GM23338 (cell line): ENCODE data around the gene SNX7.

Experiments
- EZH2 ChIP-seq: fragments of 200-600 bp; sonication (generic); IDR thresholded peaks from one replicate; pipeline ENCODE4 v1.8.0; 2017; ENCODE audit warnings: antibody characterized with exemption, mild to moderate bottlenecking, low read depth; ENCODE audit not compliant: unreplicated experiment
- EZH2phosphoT487 ChIP-seq: fragments of 200-600 bp; sonication (generic); IDR thresholded peaks from one replicate; pipeline ENCODE4 v1.8.1; 2018; ENCODE audit warnings: antibody characterized with exemption; ENCODE audit not compliant: unreplicated experiment
- JUNB ChIP-seq: IDR thresholded peaks from one replicate; pipeline ENCODE4 v1.6.1; 2016; ENCODE audit warnings: antibody characterized with exemption; ENCODE audit not compliant: unreplicated experiment
- NANOG ChIP-seq: IDR thresholded peaks from 2 replicates; pipeline ENCODE4 v1.6.1; 2016; ENCODE audit warnings: antibody characterized with exemption, borderline replicate concordance
- POLR2AphosphoS5 ChIP-seq: IDR thresholded peaks from 2 replicates; pipeline ENCODE4 v1.6.1; 2016; ENCODE audit warnings: antibody characterized with exemption, low read depth
- ZNF331 ChIP-seq: fragments of 250-450 bp; sonication (Bioruptor Pico); IDR thresholded peaks from 2 replicates; pipeline ENCODE4 v1.5.0; 2020; ENCODE audit warnings: low read depth, mild to moderate bottlenecking, moderate library complexity
- TF ChIP-seq, protein P1 (sequence below), 2 experiments: fragments of 200-600 bp in 1 of 2; sonication (generic) in 1 of 2; conservative IDR thresholded peaks; 2 replicates each; pipeline versions ENCODE4 v1.5.1 to v1.6.1; 2016 to 2017; ENCODE audit warnings: antibody characterized with exemption in 2 of 2, low read depth in 2 of 2, mild to moderate bottlenecking in 2 of 2, moderate library complexity in 1 of 2
- TF ChIP-seq, protein P2 (sequence below): IDR thresholded peaks from one replicate; pipeline ENCODE4 v1.6.1; 2018; ENCODE audit warnings: antibody characterized with exemption; ENCODE audit not compliant: unreplicated experiment
- TF ChIP-seq, protein P3 (sequence below): IDR thresholded peaks from 2 replicates; pipeline ENCODE4 v1.6.1; 2016; ENCODE audit warnings: antibody characterized with exemption

GRCh38 chr1:98723574-98723973 is 62.1 kb downstream of the SNX7 start:
- TF ChIP-seq, protein P1, sequence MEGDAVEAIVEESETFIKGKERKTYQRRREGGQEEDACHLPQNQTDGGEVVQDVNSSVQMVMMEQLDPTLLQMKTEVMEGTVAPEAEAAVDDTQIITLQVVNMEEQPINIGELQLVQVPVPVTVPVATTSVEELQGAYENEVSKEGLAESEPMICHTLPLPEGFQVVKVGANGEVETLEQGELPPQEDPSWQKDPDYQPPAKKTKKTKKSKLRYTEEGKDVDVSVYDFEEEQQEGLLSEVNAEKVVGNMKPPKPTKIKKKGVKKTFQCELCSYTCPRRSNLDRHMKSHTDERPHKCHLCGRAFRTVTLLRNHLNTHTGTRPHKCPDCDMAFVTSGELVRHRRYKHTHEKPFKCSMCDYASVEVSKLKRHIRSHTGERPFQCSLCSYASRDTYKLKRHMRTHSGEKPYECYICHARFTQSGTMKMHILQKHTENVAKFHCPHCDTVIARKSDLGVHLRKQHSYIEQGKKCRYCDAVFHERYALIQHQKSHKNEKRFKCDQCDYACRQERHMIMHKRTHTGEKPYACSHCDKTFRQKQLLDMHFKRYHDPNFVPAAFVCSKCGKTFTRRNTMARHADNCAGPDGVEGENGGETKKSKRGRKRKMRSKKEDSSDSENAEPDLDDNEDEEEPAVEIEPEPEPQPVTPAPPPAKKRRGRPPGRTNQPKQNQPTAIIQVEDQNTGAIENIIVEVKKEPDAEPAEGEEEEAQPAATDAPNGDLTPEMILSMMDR (conservative IDR thresholded peaks at IDR 0.05; ENCODE audit: low read depth in 2 of 2), result no peak
- TF ChIP-seq POLR2AphosphoS5, result no peak
- no peak for TF ChIP-seq ZNF331 (CRISPR knock-in tag)
- TF ChIP-seq EZH2phosphoT487, result no peak
- TF ChIP-seq, protein P2, sequence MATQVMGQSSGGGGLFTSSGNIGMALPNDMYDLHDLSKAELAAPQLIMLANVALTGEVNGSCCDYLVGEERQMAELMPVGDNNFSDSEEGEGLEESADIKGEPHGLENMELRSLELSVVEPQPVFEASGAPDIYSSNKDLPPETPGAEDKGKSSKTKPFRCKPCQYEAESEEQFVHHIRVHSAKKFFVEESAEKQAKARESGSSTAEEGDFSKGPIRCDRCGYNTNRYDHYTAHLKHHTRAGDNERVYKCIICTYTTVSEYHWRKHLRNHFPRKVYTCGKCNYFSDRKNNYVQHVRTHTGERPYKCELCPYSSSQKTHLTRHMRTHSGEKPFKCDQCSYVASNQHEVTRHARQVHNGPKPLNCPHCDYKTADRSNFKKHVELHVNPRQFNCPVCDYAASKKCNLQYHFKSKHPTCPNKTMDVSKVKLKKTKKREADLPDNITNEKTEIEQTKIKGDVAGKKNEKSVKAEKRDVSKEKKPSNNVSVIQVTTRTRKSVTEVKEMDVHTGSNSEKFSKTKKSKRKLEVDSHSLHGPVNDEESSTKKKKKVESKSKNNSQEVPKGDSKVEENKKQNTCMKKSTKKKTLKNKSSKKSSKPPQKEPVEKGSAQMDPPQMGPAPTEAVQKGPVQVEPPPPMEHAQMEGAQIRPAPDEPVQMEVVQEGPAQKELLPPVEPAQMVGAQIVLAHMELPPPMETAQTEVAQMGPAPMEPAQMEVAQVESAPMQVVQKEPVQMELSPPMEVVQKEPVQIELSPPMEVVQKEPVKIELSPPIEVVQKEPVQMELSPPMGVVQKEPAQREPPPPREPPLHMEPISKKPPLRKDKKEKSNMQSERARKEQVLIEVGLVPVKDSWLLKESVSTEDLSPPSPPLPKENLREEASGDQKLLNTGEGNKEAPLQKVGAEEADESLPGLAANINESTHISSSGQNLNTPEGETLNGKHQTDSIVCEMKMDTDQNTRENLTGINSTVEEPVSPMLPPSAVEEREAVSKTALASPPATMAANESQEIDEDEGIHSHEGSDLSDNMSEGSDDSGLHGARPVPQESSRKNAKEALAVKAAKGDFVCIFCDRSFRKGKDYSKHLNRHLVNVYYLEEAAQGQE, result no peak
- no peak for TF ChIP-seq EZH2
- no peak for TF ChIP-seq JUNB
- TF ChIP-seq NANOG, result no peak
- TF ChIP-seq, protein P3, sequence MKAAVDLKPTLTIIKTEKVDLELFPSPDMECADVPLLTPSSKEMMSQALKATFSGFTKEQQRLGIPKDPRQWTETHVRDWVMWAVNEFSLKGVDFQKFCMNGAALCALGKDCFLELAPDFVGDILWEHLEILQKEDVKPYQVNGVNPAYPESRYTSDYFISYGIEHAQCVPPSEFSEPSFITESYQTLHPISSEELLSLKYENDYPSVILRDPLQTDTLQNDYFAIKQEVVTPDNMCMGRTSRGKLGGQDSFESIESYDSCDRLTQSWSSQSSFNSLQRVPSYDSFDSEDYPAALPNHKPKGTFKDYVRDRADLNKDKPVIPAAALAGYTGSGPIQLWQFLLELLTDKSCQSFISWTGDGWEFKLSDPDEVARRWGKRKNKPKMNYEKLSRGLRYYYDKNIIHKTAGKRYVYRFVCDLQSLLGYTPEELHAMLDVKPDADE, result no peak
